HG03469 (cell line): ENCODE measurements around the gene HES7.

ENCODE experiments used
- ATAC-seq: cut with Tn5 transposase; IDR thresholded peaks from one replicate; pipeline ENCODE4 v1.9.1; 2021; ENCODE audit warnings: mild to moderate bottlenecking, moderate library complexity, moderate number of reproducible peaks; ENCODE audit not compliant: unreplicated experiment

Gene HES7

GRCh38 chr17:8143581-8144400 lies 19.9 kb upstream of the HES7 start:
- no peak for ATAC-seq

DNA sequence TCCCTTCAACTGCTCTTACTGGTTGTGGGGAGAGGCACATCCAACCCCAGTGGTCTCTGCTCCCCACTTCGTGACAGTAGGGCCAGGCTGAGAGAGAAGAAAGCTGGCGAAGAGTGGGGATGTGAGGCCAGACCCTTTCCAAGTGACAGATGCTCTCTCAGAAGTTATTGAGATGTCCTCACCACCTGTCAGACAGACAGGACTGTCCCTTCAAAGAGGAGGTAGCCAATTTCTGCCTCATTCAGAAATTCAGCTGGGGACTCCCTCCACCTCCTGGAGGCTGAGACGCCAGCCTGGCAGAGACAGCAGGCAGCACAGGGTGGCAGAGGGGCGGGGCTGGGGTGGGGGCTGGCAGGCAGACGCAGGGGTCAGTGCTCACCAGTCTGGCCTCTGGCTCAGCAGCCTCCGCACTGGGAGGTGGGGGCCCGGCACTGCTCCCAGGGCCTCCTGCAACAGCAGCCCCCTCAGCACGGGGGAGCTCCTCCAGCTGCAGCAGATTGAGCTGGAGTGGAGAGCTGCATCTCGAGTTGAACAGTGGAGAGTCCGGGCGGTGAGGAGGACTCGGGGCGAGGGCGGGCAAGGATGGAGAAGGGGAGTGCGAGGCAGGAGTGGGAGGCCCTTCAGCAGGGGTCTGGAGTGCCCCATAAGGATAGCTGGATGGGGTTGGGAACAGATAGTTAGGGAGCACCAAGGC lies 19.1 kb upstream of the HES7 start:
- ATAC-seq, result no peak

DNA sequence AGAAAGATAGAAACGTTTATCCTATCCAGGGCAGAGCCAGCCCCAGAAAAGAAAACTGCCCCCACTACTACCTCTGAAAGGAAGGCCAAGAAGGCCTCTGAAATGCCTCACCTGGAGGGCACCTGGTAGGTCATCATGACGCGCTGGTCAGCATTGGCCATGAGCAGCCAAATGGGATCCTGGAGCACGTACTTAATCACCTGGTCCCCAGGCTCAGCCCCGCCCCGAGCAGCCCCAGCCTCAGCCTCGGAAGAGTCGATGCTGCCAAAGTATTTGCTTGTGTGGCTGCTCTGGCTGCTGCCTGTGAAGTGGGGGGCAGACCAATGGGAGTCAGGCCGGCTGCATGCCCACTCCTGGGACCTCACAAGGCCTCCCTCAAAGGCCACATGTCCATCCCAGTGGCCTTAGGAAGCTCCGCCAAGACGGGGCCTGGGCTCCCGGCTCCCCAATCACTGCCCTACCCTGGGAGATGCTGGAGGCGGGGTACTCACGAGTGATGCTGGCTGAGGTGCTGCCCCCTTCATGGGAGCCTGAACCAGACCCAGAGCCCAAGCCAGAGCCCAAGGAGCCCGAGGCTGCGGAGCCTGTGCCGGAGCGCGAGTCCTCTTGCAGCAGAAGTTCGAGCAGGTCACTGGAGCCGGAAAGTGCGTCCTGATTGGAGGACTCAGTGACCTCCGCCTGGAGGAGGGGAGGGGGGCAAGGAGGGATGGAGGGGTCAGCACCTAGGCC lies 18.4 kb upstream of the HES7 start:
- ATAC-seq, result no peak

DNA sequence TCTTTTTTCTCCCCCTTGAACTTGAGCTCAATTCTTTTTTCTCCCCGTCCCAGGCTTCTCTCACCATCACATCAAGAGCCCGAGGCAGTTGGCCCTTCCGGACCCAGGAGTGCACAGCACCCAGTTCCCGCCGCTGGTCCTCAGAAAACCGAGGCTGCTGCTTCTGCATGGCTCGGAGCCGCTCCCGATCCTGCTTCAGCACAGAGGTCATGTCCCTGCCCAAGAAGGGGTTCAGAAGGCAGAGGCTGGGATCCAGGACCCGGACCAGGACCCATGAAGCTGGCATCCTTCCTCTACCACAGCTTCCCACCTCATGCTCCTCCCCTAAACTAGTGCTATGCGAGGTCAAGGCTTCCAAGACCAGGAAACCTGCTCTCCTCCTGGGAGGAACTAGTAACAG lies 17.8 kb upstream of the HES7 start:
- ATAC-seq, result no peak

- no peak for ATAC-seq
Measured at GRCh38 chr17:8141045-8141444, 17.1 kb upstream of the HES7 start.

DNA sequence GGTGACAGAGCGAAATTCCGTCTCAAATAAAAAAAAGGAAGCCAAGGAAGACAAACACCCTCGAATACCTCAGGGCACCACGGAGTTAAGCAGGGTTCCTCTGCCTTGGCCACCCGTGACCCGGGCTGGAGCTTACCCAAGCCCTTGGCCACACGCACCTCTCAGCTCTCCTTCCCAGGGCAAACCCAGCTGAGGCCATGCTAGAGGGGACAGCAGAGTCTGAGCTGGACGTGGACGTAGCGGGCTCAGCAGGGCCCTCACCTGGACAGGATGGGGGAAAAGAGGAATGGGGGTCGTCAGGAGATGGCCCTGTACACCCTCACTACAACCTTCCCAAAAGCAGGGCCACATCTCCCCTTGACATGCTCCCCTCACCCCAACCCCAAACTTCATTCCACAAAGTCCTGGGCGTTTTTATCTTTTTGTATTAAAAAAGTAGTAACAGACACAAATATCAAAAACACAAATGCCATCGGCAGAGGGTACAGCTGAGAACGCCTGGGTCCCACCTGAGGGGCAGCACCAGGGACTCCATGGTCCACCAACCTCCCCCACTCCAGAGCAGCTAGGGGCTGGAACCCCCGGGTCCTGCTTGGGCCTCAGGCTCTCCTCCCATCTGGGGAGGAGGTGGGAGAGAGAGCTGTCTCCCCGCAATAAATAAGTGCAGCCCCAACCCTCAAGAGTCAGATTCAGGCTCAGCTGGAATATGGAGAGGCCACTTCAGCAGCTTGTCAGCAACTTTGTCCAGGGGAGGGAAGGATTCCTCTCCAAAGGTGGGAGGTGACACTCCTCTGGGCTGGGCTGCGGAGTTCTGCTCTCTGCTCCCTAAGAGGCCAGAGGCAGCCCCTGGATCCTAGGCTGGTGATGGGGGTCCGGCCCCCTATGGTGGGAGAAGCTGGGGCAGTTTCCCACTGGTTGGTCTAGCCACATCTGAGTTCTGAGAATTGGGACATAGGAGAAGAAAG lies 16.4 kb upstream of the HES7 start:
- no peak for ATAC-seq

DNA sequence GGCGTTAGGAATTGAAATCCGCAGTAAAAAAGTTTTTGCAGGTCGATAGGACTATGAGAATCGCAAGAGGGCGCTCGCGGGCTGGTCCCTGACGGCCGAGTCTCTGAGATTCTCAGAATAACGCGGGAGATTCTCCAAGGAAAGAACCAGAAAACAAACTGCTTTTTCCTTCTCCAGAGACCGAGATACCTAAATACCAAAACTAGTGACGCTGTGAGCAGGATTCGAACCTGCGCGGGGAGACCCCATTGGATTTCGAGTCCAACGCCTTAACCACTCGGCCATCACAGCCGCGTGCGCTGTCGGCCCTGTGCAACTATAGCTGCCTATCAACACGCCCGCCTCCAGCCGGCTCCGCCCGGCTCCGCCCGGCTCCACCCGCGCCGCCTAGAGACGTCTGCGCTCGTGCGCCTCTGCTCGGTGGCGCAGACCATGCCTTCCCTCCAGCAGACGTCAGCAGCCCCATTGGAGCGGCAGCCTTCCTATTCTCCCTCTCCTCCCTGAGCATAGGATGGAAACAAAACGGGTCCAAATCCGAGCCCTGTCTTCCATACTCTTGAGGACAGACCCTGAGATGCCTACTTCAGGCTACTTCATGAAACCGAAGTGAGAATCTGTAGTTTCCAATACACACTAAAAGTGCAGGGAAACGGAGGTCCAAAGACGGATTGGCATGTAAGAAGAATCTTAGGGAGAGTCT lies 14.9 kb upstream of the HES7 start:
- peak; percentile 46 for ATAC-seq

GRCh38 chr17:8138374-8138671 lies 14.4 kb upstream of the HES7 start:
- ATAC-seq, result no peak

- ATAC-seq, result no peak
Measured at GRCh38 chr17:8137645-8138373, 13.9 kb upstream of the HES7 start.

DNA sequence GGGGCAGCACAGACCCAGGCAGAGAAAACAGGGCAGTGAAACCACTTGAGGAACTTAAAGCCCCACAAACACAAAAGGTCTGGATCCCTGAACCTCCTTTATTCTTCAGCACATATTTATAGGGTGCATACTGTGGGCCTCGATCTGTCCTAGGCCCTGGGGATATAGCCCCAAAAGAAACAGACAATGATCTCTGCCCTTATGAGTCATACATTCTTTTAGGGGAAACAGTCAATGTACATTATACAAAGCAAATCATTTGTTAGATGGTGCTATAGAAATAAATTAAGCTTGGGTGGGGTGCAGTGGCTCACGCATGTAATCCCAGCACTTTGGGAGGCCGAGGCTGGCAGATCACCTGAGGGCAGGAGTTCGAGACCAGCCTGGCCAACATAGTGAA lies 10.0 kb upstream of the HES7 start:
- ATAC-seq, result no peak

DNA sequence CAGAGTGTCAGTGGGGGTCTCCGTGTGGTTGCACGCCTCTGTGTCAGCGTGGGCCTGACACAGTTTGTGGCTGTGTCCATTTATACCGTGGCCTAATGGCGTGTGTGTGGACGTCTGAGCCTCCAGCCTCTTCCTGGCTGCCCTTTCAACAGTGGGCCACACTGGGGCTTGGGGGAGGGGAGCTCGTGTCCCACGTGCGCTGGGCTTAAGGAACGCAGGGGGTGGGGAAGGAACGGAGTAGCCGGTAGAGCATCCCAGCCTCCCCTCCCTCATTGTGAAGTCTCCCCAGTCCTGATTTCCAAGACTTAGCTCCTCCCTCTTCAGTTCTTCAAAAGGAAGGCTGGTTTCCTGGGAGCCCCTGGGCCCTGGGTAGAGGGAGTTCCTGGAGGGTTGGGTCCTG lies 9.5 kb upstream of the HES7 start:
- no peak for ATAC-seq

DNA sequence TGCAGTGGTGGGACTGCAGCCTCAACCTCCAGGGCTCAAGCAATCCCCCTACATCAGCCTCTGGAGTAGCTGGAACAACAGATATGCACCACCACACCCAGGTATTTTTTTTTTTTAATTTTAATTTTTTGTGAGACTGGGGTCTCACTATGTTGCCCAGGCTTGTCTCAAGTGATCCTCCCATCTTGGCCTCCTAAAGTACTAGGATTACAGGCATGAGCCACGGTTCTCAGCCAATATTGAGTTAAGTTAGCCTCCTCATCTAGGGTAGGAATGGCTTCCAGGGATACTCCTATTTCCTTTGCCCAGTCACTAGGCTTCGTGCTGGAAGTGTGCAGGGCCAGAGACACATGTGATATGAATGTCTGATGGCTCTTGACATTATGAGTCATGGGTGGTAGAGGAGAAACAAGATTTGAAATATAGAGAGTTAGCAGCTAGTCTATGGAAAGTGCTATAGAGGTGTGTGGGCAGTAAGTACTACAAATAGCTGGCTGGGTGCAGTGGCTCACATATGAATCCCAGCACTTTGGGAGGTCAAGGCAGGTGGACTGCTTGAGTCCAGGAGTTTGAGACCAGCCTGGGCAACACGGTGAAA lies 8.0 kb upstream of the HES7 start:
- no peak for ATAC-seq

GRCh38 chr17:8128125-8128784 lies 4.3 kb upstream of the HES7 start:
- ATAC-seq, result no peak

DNA sequence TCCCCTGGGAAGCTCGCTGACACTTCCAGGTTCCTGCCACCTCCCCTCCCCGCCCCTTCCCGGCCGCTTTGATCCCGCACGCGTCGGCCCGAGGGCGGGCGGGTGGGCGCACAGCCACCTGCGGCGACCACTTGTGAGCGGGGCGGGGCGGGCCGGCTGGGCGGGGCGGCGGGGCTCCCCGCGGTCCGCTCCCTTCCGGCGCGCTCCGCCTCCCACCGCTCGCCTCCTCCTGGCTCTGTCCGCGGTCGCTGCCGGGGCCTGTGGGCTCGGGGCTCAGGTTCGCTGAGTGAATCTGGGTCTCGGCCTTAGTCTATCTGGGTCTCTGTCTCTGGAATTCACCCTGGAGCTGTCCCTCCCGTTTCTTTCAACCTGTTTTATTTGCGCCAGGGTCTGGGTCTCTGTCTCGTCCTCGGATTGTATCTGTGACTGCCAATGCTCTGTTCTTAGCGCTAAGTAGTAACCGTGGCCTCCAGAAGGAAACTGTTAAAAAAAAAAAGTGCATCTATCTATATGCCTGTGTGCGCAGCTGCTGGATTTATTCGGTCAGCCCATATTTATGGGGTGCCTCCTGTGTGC lies 2.7 kb upstream of the HES7 start:
- ATAC-seq, result no peak

- ATAC-seq, result no peak
Measured at GRCh38 chr17:8125947-8126490, 2.1 kb upstream of the HES7 start.

- ATAC-seq, result no peak
Measured at GRCh38 chr17:8125154-8125946, 1.4 kb upstream of the HES7 start.
